ENCODE results near the gene FOXRED2.

Gene FOXRED2

DNA sequence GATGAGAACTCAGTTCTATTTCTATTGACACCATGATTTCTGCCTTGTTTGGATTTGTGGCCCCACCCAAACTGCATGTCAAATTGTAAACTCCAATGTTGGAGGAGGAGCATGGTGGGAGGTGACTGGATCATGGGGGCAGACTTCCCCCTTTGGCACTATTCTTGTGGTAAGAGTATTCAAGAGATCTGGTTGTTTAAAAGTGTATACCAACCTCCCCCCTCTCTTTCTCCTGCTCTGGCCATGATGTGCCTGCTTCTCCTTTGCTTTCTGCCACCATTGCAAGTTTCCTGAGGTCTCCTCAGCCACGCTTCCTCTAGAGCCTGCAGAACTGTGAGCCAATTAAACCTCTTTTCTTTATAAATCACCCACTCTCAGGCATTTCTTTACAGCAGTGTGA is 7.9 kb upstream of the FOXRED2 start:
- Histone ChIP-seq H3K4me3 (ENCODE audit: low read depth, low read length) (no peak overlapping the region), H3K27ac (ENCODE audit: low read depth, low read length) (no peak overlapping the region), H3K9me3 (ENCODE audit: control insufficient read depth, insufficient read depth, low read depth, low read length) (no peaks in the 10 kb centered on the region), H3K36me3 (ENCODE audit: control insufficient read depth, insufficient read depth, low read length) (peaks cover 94% of the 10 kb centered on the region), H3K9ac (ENCODE audit: low read length) (no peak overlapping the region), H3K27me3 (ENCODE audit: control insufficient read depth, insufficient read depth, low read length) (no peaks in the 10 kb centered on the region), H3K4me1 (ENCODE audit: control insufficient read depth, insufficient read depth, low read length) (no peaks in the 10 kb centered on the region)

DNA sequence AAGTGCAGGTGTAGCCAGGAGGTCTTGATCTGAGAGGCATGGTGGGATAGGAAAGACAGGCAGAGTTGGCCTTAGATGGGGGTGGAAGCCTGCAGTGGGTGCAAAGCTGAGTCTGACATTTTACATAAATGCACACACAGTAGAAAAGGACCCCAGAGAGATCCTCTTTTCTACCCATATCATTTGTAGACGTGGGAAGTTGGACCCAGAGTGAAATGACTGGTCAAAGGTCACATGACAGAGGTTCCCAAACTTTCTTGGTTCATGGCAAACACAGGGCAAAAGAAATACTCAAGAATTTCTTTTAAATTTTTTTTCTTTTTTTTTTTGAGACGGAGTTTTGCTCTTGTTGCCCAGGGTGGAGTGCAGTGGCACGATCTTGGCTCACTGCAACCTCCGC is 6.2 kb upstream of the FOXRED2 start:
- H3K4me1 ChIP-seq (ENCODE audit: control insufficient read depth, insufficient read depth, low read length) = no peaks in the 10 kb centered on the region
- no peak overlapping the region for H3K27ac ChIP-seq (ENCODE audit: low read depth, low read length)
- no peaks in the 10 kb centered on the region for H3K27me3 ChIP-seq (ENCODE audit: control insufficient read depth, insufficient read depth, low read length)
- H3K4me3 ChIP-seq (ENCODE audit: low read depth, low read length) = no peak overlapping the region
- H3K36me3 ChIP-seq (ENCODE audit: control insufficient read depth, insufficient read depth, low read length) = peaks cover 78% of the 10 kb centered on the region
- H3K9me3 ChIP-seq (ENCODE audit: control insufficient read depth, insufficient read depth, low read depth, low read length) = no peaks in the 10 kb centered on the region
- no peak overlapping the region for H3K9ac ChIP-seq (ENCODE audit: low read length)

DNA sequence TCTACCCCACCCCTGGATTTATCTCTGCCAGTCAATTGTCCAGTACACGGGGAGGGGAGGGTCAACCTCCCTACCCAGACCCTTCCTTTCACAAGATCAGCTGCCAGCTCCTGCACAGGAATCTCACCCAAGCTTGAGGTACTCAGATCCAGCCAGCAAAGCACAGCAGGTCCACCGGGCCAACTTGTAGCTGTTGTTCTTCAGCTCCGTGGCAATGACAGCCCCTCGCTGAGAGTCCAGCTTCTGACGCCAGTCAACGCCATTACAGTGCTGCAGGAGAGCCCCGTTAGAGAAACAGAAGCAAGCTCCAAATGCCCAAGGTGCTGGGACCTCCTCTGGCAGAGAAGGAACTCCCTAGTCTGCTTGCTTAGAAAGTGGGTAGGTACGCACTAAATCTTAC is 5.5 kb upstream of the FOXRED2 start:
- Histone ChIP-seq H3K9ac (ENCODE audit: low read length) (no peak overlapping the region), H3K36me3 (ENCODE audit: control insufficient read depth, insufficient read depth, low read length) (peaks cover 71% of the 10 kb centered on the region), H3K27ac (ENCODE audit: low read depth, low read length) (no peak overlapping the region), H3K9me3 (ENCODE audit: control insufficient read depth, insufficient read depth, low read depth, low read length) (no peaks in the 10 kb centered on the region), H3K4me1 (ENCODE audit: control insufficient read depth, insufficient read depth, low read length) (peaks cover 2% of the 10 kb centered on the region; the same call in 1 of the 2 replicates), H3K27me3 (ENCODE audit: control insufficient read depth, insufficient read depth, low read length) (peaks cover 5% of the 10 kb centered on the region), H3K4me3 (ENCODE audit: low read depth, low read length) (no peak overlapping the region)

DNA sequence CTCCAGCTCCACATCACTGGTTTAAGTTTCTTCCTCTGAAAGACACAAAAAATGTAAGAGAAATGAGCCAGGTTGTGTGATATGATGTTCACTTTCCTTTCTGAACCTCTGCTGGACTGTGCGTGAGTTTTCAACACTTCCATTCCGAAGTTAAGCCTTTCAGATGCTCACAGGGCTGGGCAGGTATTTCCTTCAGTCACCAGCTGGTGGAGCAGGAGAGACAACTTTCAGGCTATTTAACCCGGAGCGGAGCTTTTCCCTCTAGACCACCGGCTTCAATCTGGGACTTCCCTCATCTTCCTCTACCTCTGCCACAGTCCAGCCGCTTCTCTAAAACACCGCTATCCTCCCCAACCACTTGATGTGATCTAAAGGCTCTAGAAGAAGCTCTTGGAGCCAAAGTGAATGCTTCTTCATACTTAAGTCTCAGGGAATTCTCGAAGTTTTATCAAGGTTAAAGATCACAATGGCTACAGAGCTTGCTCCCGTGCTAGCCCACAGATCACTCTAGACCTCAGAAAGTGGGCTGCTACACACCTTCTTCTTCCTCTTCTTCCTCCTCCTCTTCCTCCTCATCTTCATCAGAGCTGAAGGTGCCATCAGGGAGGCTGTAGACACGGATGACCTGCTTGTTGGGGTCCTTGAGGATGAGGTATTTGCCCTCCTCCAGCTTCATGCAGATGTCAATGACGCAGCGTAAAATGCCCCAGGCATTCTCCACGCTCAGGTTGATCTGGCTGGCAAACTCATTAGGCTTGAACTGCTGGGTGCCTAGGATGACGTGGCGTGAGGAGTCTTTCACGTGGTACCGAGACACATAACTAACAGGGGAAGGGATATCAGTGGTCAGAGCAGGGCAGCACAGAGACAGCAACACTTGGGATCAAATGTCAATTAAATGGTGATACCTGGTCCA is 4.4 kb upstream of the FOXRED2 start:
- H3K4me1 ChIP-seq (ENCODE audit: control insufficient read depth, insufficient read depth, low read length) = peaks cover 6% of the 10 kb centered on the region; the same call in 1 of the 2 replicates
- H3K9me3 ChIP-seq (ENCODE audit: control insufficient read depth, insufficient read depth, low read depth, low read length) = no peaks in the 10 kb centered on the region
- H3K27ac ChIP-seq (ENCODE audit: low read depth, low read length) = no peak overlapping the region
- peaks cover 60% of the 10 kb centered on the region for H3K36me3 ChIP-seq (ENCODE audit: control insufficient read depth, insufficient read depth, low read length)
- no peak overlapping the region for H3K4me3 ChIP-seq (ENCODE audit: low read depth, low read length)
- peaks cover 6% of the 10 kb centered on the region for H3K27me3 ChIP-seq (ENCODE audit: control insufficient read depth, insufficient read depth, low read length)
- H3K9ac ChIP-seq (ENCODE audit: low read length) = no peak overlapping the region

DNA sequence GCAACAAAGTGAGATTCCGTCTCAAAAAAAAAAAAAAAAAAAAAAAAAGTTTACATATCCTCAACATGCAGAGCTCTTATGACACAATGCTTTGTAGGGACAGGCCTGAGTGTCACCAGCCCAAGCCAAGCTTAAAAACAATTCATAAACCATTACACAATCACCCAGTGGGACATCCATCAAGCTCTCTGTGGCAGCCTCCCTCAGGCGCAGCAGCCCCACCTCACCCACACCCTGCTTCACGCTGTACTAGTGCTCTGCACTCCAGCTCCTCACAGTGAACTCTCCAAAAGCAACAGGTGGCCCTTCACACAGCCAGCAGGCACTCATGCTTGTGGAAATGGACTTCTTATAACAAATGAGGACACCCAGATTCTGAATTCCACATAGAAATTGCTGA is 3.5 kb upstream of the FOXRED2 start:
- H3K4me3 ChIP-seq (ENCODE audit: low read depth, low read length) = no peak overlapping the region
- peaks cover 6% of the 10 kb centered on the region for H3K27me3 ChIP-seq (ENCODE audit: control insufficient read depth, insufficient read depth, low read length)
- peaks cover 56% of the 10 kb centered on the region for H3K36me3 ChIP-seq (ENCODE audit: control insufficient read depth, insufficient read depth, low read length)
- no peak overlapping the region for H3K27ac ChIP-seq (ENCODE audit: low read depth, low read length)
- H3K9me3 ChIP-seq (ENCODE audit: control insufficient read depth, insufficient read depth, low read depth, low read length) = no peaks in the 10 kb centered on the region
- H3K9ac ChIP-seq (ENCODE audit: low read length) = no peak overlapping the region
- H3K4me1 ChIP-seq (ENCODE audit: control insufficient read depth, insufficient read depth, low read length) = peaks cover 6% of the 10 kb centered on the region; the same call in 1 of the 2 replicates

DNA sequence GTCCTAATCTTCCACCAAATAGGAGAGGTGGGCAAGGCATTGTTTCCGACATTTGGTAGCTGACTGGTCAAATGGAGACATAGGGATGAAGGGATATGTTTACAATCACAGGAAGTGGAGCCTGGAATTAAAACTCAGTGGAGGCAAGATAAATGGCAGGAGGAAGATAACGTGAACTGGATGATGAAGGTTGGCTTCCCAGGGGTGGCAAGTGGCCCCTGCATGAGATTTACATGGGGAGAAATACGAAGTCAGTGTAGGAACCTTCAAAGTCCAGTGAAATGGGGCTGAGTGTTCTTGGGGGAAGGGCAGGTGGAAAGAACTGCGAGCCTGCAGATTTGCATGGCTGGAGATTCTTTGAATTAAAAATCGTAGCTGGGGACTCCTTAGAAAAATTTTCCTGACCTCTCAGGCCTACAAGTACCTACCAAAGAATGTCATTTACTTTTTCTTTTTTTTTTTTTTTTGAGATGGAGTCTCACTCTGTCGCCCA is 724 bp upstream of the FOXRED2 start:
- no peak overlapping the region for H3K27ac ChIP-seq (ENCODE audit: low read depth, low read length)
- H3K27me3 ChIP-seq (ENCODE audit: control insufficient read depth, insufficient read depth, low read length) = peaks cover 6% of the 10 kb centered on the region
- peak overlapping the region; percentile 60 for H3K4me3 ChIP-seq (ENCODE audit: low read depth, low read length)
- H3K4me1 ChIP-seq (ENCODE audit: control insufficient read depth, insufficient read depth, low read length) = peaks cover 6% of the 10 kb centered on the region; the same call in 1 of the 2 replicates
- H3K36me3 ChIP-seq (ENCODE audit: control insufficient read depth, insufficient read depth, low read length) = peaks cover 47% of the 10 kb centered on the region
- no peaks in the 10 kb centered on the region for H3K9me3 ChIP-seq (ENCODE audit: control insufficient read depth, insufficient read depth, low read depth, low read length)
- peak overlapping the region; percentile 68 for H3K9ac ChIP-seq (ENCODE audit: low read length)

DNA sequence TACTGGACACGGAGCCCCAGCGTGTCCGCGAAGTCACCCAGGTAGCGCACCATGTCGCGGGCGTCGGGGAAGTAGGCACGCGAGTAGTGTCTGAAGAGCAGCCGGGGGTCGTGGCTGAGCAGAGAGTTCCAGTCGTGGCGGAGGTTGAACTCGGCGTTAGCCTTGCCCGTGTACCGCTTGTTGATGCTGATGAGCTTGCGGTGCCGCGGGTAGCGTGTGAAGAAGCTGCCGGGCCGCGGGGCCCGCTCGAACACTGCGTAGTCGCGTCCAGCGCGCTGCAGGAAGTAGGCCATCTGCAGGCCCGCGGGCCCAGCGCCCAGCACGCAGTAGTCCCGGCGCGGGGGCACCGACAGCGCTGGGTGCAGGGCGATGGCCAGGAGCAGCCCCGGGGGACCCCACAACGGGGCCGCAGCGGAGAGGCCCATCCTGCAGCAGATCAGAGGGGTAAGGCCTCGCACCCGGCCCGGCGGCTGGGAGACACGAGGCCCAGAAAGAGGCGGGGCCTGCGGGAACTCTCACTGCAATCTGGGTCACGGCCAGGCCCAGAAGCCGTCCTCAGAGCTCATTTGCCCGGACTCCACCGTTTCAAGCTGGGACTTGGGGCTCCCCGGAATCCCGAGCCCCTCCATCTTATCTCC is 723 bp downstream of the FOXRED2 start:
- peak overlapping the region; percentile 60 for H3K4me3 ChIP-seq (ENCODE audit: low read depth, low read length)
- peaks cover 40% of the 10 kb centered on the region for H3K36me3 ChIP-seq (ENCODE audit: control insufficient read depth, insufficient read depth, low read length)
- H3K9ac ChIP-seq (ENCODE audit: low read length) = peak overlapping the region; percentile 52
- H3K9me3 ChIP-seq (ENCODE audit: control insufficient read depth, insufficient read depth, low read depth, low read length) = no peaks in the 10 kb centered on the region
- peaks cover 6% of the 10 kb centered on the region; the same call in 1 of the 2 replicates for H3K4me1 ChIP-seq (ENCODE audit: control insufficient read depth, insufficient read depth, low read length)
- H3K27me3 ChIP-seq (ENCODE audit: control insufficient read depth, insufficient read depth, low read length) = peaks cover 6% of the 10 kb centered on the region
- H3K27ac ChIP-seq (ENCODE audit: low read depth, low read length) = peak overlapping the region; percentile 54; the same call in 1 of the 2 replicates

DNA sequence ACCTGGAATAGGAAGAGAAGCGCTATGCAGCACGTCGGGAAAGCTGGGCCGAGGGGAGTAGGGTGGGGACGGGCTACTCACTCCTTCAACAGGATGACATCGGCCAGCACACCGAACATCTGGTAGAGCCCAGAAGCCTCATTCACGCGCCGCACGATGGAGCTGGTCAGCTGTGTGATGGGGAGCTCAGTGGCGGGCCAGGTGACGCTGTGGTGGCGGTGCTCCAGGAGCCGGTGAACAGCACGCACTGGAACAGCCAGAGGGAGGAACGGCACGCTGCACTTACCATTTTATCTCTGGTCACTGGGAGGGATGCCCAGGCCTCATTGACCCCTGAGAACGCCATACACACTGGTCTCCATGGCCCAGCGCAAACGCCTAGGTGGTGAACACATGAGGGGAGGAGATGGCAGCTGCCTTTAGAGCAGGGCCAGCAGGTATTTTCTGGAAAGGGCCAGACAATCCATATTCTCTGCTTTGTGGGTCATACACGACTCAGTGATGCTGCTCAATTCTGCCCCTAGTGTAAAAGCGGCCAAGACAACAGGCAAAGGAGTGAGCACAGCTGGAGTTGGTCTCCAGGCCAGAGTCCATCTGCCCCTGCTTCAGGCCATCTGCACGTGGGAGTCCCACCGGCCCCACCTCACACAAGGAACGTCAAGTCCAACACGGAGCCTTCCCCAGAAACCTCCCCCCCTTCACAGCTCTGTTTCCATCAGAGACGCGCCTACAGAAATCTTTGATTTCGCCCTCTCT is 8.8 kb downstream of the FOXRED2 start:
- Histone ChIP-seq H3K36me3 (ENCODE audit: control insufficient read depth, insufficient read depth, low read length) (peaks cover 66% of the 10 kb centered on the region), H3K27me3 (ENCODE audit: control insufficient read depth, insufficient read depth, low read length) (no peaks in the 10 kb centered on the region), H3K4me3 (ENCODE audit: low read depth, low read length) (no peak overlapping the region), H3K9ac (ENCODE audit: low read length) (no peak overlapping the region), H3K9me3 (ENCODE audit: control insufficient read depth, insufficient read depth, low read depth, low read length) (no peaks in the 10 kb centered on the region), H3K4me1 (ENCODE audit: control insufficient read depth, insufficient read depth, low read length) (no peaks in the 10 kb centered on the region), H3K27ac (ENCODE audit: low read depth, low read length) (no peak overlapping the region)

DNA sequence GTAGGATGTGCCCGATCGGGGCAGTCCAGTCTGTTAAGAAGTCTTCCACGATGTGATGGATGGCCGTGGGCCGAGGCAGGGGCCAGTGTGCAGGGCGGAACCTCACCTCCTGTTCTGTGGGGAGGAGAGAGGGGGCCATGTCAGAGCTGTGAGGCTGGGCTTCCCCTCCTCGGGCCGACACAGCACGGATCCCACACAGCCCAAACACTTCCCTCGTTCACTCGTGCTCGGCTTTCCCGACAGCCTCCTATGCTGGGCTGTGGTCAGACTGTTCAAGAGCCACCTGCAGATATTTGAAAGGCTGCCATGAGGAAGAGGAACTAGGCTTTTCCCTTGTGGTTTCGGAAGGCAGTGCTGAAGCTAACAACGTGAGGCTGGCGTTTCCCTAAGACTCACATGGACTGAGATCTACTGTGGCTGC is 13.1 kb downstream of the FOXRED2 start:
- Histone ChIP-seq H3K4me3 (ENCODE audit: low read depth, low read length) (no peak overlapping the region), H3K36me3 (ENCODE audit: control insufficient read depth, insufficient read depth, low read length) (peaks cover 83% of the 10 kb centered on the region), H3K9ac (ENCODE audit: low read length) (no peak overlapping the region)

DNA sequence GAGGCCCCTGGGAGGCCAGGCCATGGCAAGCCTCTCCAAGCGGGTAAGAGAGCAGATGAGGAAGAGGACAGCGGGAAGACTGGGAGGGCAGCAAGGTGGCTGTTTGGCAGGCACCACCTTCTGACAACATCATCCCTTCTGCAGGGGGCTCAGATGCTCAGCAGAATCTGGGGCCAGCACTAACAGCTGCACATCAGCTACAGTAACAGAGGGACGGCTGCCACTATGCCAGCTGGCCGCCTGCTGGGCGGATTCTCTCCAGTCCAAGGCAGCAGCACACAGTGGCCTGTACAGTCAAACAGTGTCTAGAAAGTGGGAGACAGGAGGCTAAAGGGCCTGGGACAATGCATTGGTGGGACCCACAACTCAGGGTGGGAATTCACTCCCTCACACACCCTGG is 14.7 kb downstream of the FOXRED2 start:
- no peak overlapping the region for H3K27ac ChIP-seq (ENCODE audit: low read depth, low read length)
- no peak overlapping the region for H3K4me3 ChIP-seq (ENCODE audit: low read depth, low read length)
- peaks cover 73% of the 10 kb centered on the region for H3K36me3 ChIP-seq (ENCODE audit: control insufficient read depth, insufficient read depth, low read length)
- H3K9me3 ChIP-seq (ENCODE audit: control insufficient read depth, insufficient read depth, low read depth, low read length) = no peaks in the 10 kb centered on the region; the same call in 1 of the 2 replicates
- H3K4me1 ChIP-seq (ENCODE audit: control insufficient read depth, insufficient read depth, low read length) = no peaks in the 10 kb centered on the region
- H3K9ac ChIP-seq (ENCODE audit: low read length) = no peak overlapping the region
- no peaks in the 10 kb centered on the region for H3K27me3 ChIP-seq (ENCODE audit: control insufficient read depth, insufficient read depth, low read length)

More for the DNA sequence above, 13.1 kb downstream of the FOXRED2 start:
- no peaks in the 10 kb centered on the region for H3K27me3 ChIP-seq (ENCODE audit: control insufficient read depth, insufficient read depth, low read length)
- H3K4me1 ChIP-seq (ENCODE audit: control insufficient read depth, insufficient read depth, low read length) = no peaks in the 10 kb centered on the region
- H3K27ac ChIP-seq (ENCODE audit: low read depth, low read length) = no peak overlapping the region
- H3K9me3 ChIP-seq (ENCODE audit: control insufficient read depth, insufficient read depth, low read depth, low read length) = no peaks in the 10 kb centered on the region
